ACC112 (cell line): ENCODE measurements around the gene QKI.
A peak's percentile ranks its signal among the peaks of the same experiment; 100 is the strongest.

Experiments used
- H2AFZ ChIP-seq: fragments of 200-600 bp; sonication (generic); one replicate; pipeline ENCODE4 v1.6.0; 2017; ENCODE audit warnings: antibody characterized with exemption, low read length; ENCODE audit not compliant: unreplicated experiment
- H3K27ac ChIP-seq: fragments of 200-600 bp; sonication (generic); 2 replicates; pipeline ENCODE4 v1.5.1; 2014; ENCODE audit warnings: low read depth, mild to moderate bottlenecking, antibody characterized with exemption, low read length, moderate library complexity
- H3K27me3 ChIP-seq: fragments of 200-600 bp; sonication (generic); 2 replicates; pipeline ENCODE4 v1.6.1; 2014; ENCODE audit warnings: mild to moderate bottlenecking, antibody characterized with exemption, low read length, moderate library complexity, mixed read lengths; ENCODE audit not compliant: insufficient read depth
- H3K36me3 ChIP-seq: fragments of 200-600 bp; sonication (generic); 2 replicates; pipeline ENCODE4 v1.6.1; 2016; ENCODE audit warnings: mild to moderate bottlenecking, antibody characterized with exemption, low read length, moderate library complexity, mixed read lengths; ENCODE audit not compliant: insufficient read depth
- H3K4me1 ChIP-seq: fragments of 200-600 bp; sonication (generic); one replicate; pipeline ENCODE4 v1.6.1; 2016; ENCODE audit warnings: low read length, mixed read lengths; ENCODE audit not compliant: insufficient read depth, unreplicated experiment, control insufficient read depth
- H3K4me3 ChIP-seq: fragments of 200-600 bp; sonication (generic); 2 replicates; pipeline ENCODE4 v1.5.1; 2014; ENCODE audit warnings: mild to moderate bottlenecking, low read depth, low read length
- H3K79me2 ChIP-seq: fragments of 200-600 bp; sonication (generic); one replicate; pipeline ENCODE4 v1.6.0; 2016; ENCODE audit warnings: low read length; ENCODE audit not compliant: control insufficient read depth, unreplicated experiment, insufficient read depth

Gene QKI

DNA sequence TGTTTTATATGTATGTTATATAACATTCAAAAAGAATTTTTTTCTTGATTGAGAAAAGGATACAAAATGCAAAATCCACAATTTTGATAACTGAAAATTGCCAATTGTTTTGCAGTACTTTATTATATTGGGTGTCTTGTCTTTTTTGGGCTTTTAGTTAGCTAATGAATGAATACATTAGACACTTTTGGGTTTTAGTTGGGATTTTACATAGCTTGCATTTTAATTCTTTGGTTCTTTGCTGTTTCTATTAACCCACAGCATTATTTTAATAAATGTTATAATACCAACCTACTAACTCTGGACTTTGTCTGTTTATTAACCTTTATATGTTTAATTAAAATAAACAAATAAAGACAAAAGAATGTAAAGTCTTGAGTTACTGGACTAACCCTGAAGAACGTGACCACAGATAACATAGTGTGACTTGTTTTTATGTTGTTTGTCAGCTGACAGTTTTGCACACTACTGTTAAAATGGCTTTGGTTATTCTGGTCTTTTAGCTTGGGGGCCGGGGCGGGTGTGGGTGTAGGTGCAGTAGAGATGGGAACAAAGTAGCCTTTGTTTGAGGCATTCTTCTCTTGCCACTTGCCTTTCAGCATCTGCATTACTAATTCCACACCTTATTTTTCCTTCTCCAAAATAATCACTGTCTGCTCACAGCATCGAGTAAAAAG, 159.1 kb downstream of the QKI start:
- no peak overlapping the region for H3K4me3 ChIP-seq
- no peaks in the 10 kb centered on the region for H3K27me3 ChIP-seq
- H3K27ac ChIP-seq: no peak overlapping the region
- no peaks in the 10 kb centered on the region for H3K79me2 ChIP-seq
- peaks cover 7% of the 10 kb centered on the region for H3K36me3 ChIP-seq
- no peaks in the 10 kb centered on the region for H3K4me1 ChIP-seq
- no peak overlapping the region for H2AFZ ChIP-seq

- Histone ChIP-seq H3K27ac (no peak overlapping the region), H3K36me3 (peaks cover under 1% of the 10 kb centered on the region; the same call in 1 of the 2 replicates), H3K4me3 (no peak overlapping the region), H2AFZ (no peak overlapping the region), H3K27me3 (no peaks in the 10 kb centered on the region), H3K79me2 (no peaks in the 10 kb centered on the region), H3K4me1 (peaks cover 3% of the 10 kb centered on the region)
Observed at GRCh38 chr6:163576114-163576513, 161.6 kb downstream of the QKI start.

DNA sequence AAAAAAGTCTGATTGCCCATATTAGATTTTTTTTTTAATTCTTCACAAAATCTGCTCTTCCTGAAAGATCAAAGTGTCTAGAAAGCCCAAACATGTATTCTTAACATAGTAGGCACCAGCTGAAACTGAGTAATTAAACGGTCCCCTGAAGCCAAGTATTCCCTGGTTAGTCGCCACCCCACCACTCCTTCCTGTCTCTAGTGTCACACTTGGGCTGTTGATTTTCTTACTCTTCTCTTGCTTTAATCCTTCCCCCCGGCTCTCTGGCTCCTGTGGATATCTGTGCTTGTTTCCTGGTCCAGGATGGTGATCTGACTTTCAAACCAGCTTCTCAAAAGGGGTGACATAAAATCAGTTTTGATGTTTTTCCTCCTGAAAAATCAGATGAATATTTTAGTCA, 162.9 kb downstream of the QKI start:
- Histone ChIP-seq H3K4me1 (peaks cover 3% of the 10 kb centered on the region), H3K27ac (no peak overlapping the region), H3K27me3 (no peaks in the 10 kb centered on the region), H3K36me3 (no peaks in the 10 kb centered on the region), H2AFZ (no peak overlapping the region), H3K4me3 (no peak overlapping the region), H3K79me2 (no peaks in the 10 kb centered on the region)

- peaks cover 3% of the 10 kb centered on the region for H3K4me1 ChIP-seq
- no peak overlapping the region for H3K27ac ChIP-seq
- no peaks in the 10 kb centered on the region for H3K27me3 ChIP-seq
- no peaks in the 10 kb centered on the region for H3K79me2 ChIP-seq
- no peaks in the 10 kb centered on the region for H3K36me3 ChIP-seq
- no peak overlapping the region for H3K4me3 ChIP-seq
- no peak overlapping the region for H2AFZ ChIP-seq
Observed at GRCh38 chr6:163579111-163579879, 164.8 kb downstream of the QKI start.

- no peaks in the 10 kb centered on the region for H3K79me2 ChIP-seq
- H2AFZ ChIP-seq: no peak overlapping the region
- peaks cover 3% of the 10 kb centered on the region for H3K4me1 ChIP-seq
- no peaks in the 10 kb centered on the region for H3K36me3 ChIP-seq
- H3K4me3 ChIP-seq: no peak overlapping the region
- H3K27me3 ChIP-seq: no peaks in the 10 kb centered on the region
- H3K27ac ChIP-seq: no peak overlapping the region
Observed at GRCh38 chr6:163579880-163580295, 165.4 kb downstream of the QKI start.

GRCh38 chr6:163580311-163581030, 166.0 kb downstream of the QKI start:
- Histone ChIP-seq H3K27me3 (no peaks in the 10 kb centered on the region), H3K4me3 (no peak overlapping the region), H2AFZ (no peak overlapping the region), H3K27ac (no peak overlapping the region), H3K79me2 (no peaks in the 10 kb centered on the region), H3K36me3 (no peaks in the 10 kb centered on the region), H3K4me1 (peaks cover 5% of the 10 kb centered on the region)

DNA sequence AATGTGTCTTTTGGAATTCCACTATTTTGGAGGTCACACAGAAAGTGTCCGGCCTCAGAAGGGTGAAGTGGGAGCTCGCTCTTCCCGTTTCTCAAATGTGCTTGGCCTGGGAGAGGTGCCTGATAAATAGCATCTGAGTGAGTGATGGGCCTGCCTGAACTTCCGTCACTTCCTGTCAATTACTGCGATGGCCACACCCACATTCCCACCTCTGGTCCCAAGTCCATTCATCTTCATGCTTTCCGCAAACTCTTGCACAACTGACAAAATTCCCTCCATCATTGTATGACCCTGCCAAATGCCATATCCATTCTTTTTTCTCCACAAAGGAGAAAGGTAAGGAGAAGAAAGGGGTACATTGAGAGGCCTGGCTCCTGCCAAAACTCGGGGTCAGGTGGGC, 169.0 kb downstream of the QKI start:
- H3K79me2 ChIP-seq: no peaks in the 10 kb centered on the region
- no peak overlapping the region for H2AFZ ChIP-seq
- H3K36me3 ChIP-seq: no peaks in the 10 kb centered on the region
- H3K4me3 ChIP-seq: no peak overlapping the region
- peaks cover 33% of the 10 kb centered on the region for H3K4me1 ChIP-seq
- H3K27me3 ChIP-seq: no peaks in the 10 kb centered on the region
- no peak overlapping the region for H3K27ac ChIP-seq

GRCh38 chr6:163585932-163586437, 171.5 kb downstream of the QKI start:
- Histone ChIP-seq H3K4me1 (peaks cover 31% of the 10 kb centered on the region), H3K27ac (peak overlapping the region; percentile 80), H3K4me3 (peak overlapping the region; percentile 32), H2AFZ (no peak overlapping the region), H3K27me3 (no peaks in the 10 kb centered on the region), H3K79me2 (no peaks in the 10 kb centered on the region), H3K36me3 (no peaks in the 10 kb centered on the region)

DNA sequence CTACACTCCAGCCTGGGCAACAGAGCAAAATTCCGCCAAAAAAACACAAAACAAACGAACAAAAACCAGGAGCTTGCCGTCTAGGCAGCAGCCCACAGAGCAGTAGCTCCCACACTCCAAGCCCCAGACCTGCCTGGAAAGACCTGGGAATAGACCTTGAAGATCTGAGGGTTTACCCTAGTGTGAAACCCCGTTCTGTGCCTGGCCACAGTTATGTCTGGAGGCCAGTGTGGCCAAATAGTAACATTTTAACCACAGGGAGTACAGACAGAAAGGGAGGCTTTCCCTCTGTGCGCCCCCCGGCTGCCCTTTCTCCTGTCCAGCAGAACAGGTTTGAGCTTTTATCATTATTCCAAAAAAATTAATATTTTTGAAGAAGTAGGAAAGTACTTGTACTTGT, 172.4 kb downstream of the QKI start:
- no peak overlapping the region for H3K4me3 ChIP-seq
- H2AFZ ChIP-seq: no peak overlapping the region
- H3K27ac ChIP-seq: peak overlapping the region; percentile 80; the same call in 1 of the 2 replicates
- H3K27me3 ChIP-seq: no peaks in the 10 kb centered on the region
- no peaks in the 10 kb centered on the region for H3K36me3 ChIP-seq
- no peaks in the 10 kb centered on the region for H3K79me2 ChIP-seq
- H3K4me1 ChIP-seq: peaks cover 31% of the 10 kb centered on the region

- Histone ChIP-seq H3K4me1 (peaks cover 31% of the 10 kb centered on the region), H3K4me3 (no peak overlapping the region), H3K79me2 (no peaks in the 10 kb centered on the region), H3K27me3 (no peaks in the 10 kb centered on the region), H3K36me3 (no peaks in the 10 kb centered on the region), H3K27ac (peak overlapping the region; percentile 17; the same call in 1 of the 2 replicates), H2AFZ (no peak overlapping the region)
Observed at GRCh38 chr6:163588220-163588919, 173.9 kb downstream of the QKI start.
